ENCODE data around the gene ASZ1.

The ASZ1 gene

GRCh38 chr7:117325836-117326235, 101.5 kb downstream of the ASZ1 start:
- Histone ChIP-seq H2AFZ (ENCODE audit: low read depth, low read length) (no peak overlapping the region), H3K36me3 (ENCODE audit: insufficient read depth, low read length) (no peaks in the 10 kb centered on the region), H3K27ac (ENCODE audit: low read length) (no peak overlapping the region), H3K4me2 (ENCODE audit: insufficient read depth, low read length) (no peak overlapping the region), H3K9me3 (ENCODE audit: insufficient read depth, low read length, severe bottlenecking) (no peaks in the 10 kb centered on the region), H3K27me3 (ENCODE audit: insufficient read depth, low read length, poor library complexity) (no peaks in the 10 kb centered on the region), H3K9ac (ENCODE audit: low read depth, low read length) (no peak overlapping the region), H3K4me3 (ENCODE audit: low read depth in 1 of 2, low read length in 2 of 2) (no peak overlapping the region), H3K4me1 (ENCODE audit: insufficient read depth, low read length) (no peaks in the 10 kb centered on the region), H3K79me2 (ENCODE audit: insufficient read depth, low read length) (no peaks in the 10 kb centered on the region), H4K20me1 (ENCODE audit: insufficient read depth, low read length) (no peaks in the 10 kb centered on the region)
- DNase-seq: no peak
- no peak for TF ChIP-seq EZH2 (IDR thresholded peaks at IDR 0.05; ENCODE audit: borderline replicate concordance, low read depth, low read length, severe bottlenecking)
- no peak for TF ChIP-seq CTCF (IDR thresholded peaks at IDR 0.05; ENCODE audit: borderline replicate concordance, extremely low read depth, low read length, poor library complexity, severe bottlenecking)
- no peak for ATAC-seq (ENCODE audit: insufficient read depth, low read depth)

- Histone ChIP-seq H2AFZ (ENCODE audit: low read depth, low read length) (no peak overlapping the region), H3K36me3 (ENCODE audit: insufficient read depth, low read length) (no peaks in the 10 kb centered on the region), H3K27me3 (ENCODE audit: insufficient read depth, low read length, poor library complexity) (no peaks in the 10 kb centered on the region), H3K4me3 (ENCODE audit: low read depth in 1 of 2, low read length in 2 of 2) (no peak overlapping the region), H4K20me1 (ENCODE audit: insufficient read depth, low read length) (no peaks in the 10 kb centered on the region), H3K4me1 (ENCODE audit: insufficient read depth, low read length) (no peaks in the 10 kb centered on the region), H3K4me2 (ENCODE audit: insufficient read depth, low read length) (no peak overlapping the region), H3K27ac (ENCODE audit: low read length) (no peak overlapping the region), H3K9me3 (ENCODE audit: insufficient read depth, low read length, severe bottlenecking) (no peaks in the 10 kb centered on the region), H3K79me2 (ENCODE audit: insufficient read depth, low read length) (no peaks in the 10 kb centered on the region), H3K9ac (ENCODE audit: low read depth, low read length) (no peak overlapping the region)
- TF ChIP-seq CTCF (IDR thresholded peaks at IDR 0.05; ENCODE audit: borderline replicate concordance, extremely low read depth, low read length, poor library complexity, severe bottlenecking): no peak
- DNase-seq (no peak), ATAC-seq (ENCODE audit: insufficient read depth, low read depth) (no peak)
These were observed 102.3 kb downstream of the ASZ1 start for GRCh38 chr7:117324960-117325359.

GRCh38 chr7:117323851-117324711, 103.2 kb downstream of the ASZ1 start:
- Histone ChIP-seq H3K4me1 (ENCODE audit: insufficient read depth, low read length) (no peaks in the 10 kb centered on the region), H4K20me1 (ENCODE audit: insufficient read depth, low read length) (no peaks in the 10 kb centered on the region), H3K9me3 (ENCODE audit: insufficient read depth, low read length, severe bottlenecking) (no peaks in the 10 kb centered on the region), H3K4me3 (ENCODE audit: low read depth in 1 of 2, low read length in 2 of 2) (no peak overlapping the region), H3K27me3 (ENCODE audit: insufficient read depth, low read length, poor library complexity) (no peaks in the 10 kb centered on the region), H3K27ac (ENCODE audit: low read length) (no peak overlapping the region), H3K36me3 (ENCODE audit: insufficient read depth, low read length) (no peaks in the 10 kb centered on the region), H3K79me2 (ENCODE audit: insufficient read depth, low read length) (no peaks in the 10 kb centered on the region), H2AFZ (ENCODE audit: low read depth, low read length) (no peak overlapping the region), H3K9ac (ENCODE audit: low read depth, low read length) (no peak overlapping the region), H3K4me2 (ENCODE audit: insufficient read depth, low read length) (no peak overlapping the region)
- TF ChIP-seq CTCF (IDR thresholded peaks at IDR 0.05; ENCODE audit: borderline replicate concordance, extremely low read depth, low read length, poor library complexity, severe bottlenecking) (no peak), EZH2 (IDR thresholded peaks at IDR 0.05; ENCODE audit: borderline replicate concordance, low read depth, low read length, severe bottlenecking) (no peak)
- DNase-seq (no peak), ATAC-seq (ENCODE audit: insufficient read depth, low read depth) (no peak)

Measured in DND-41 (cell line).